ENCODE data around the gene KRTAP10-10. TPM values are rescaled to one million over a fixed set of nuclear protein-coding genes. Genes with fewer than 3 reads are reported as not detected.
"Not testable (repeated sequence)": the region's sequence is repeated elsewhere in the genome, so short reads cannot be mapped to it uniquely, and the experiment has no call there.

KRTAP10-10 gene
- total RNA-seq, 1 experiment from 2014 or later, result not detected

- H3K27me3 ChIP-seq (ENCODE audit: control insufficient read depth, insufficient read depth, low read length), result no peaks in the 10 kb centered on the region
- no peak for DNase-seq
- H3K36me3 ChIP-seq (replicated peaks; ENCODE audit: control insufficient read depth, insufficient read depth, low read length), result no peaks in the 10 kb centered on the region
- no peak overlapping the region for H3K4me3 ChIP-seq (ENCODE audit: insufficient read depth, low read depth, low read length)
Observed at GRCh38 chr21:44599264-44600029, 37.7 kb upstream of the KRTAP10-10 start.

- not testable (repeated sequence) for DNase-seq
Observed at GRCh38 chr21:44600118-44600978, 36.8 kb upstream of the KRTAP10-10 start, which contains the start of gene KRTAP10-7. KRTAP10-7 (plus strand) TSS chr21:44600597; CDS start chr21:44600622, 25 bp downstream.

DNA sequence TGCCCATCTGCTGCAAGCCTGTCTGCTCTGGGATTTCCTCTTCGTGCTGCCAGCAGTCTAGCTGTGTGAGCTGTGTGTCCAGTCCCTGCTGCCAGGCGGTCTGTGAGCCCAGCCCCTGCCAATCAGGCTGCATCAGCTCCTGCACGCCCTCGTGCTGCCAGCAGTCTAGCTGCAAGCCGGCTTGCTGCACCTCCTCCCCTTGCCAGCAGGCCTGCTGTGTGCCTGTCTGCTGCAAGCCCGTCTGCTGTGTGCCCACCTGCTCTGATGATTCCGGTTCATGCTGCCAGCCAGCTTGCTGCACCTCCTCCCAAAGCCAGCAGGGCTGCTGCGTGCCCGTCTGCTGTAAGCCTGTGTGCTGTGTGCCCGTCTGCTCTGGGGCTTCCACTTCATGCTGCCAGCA is 36.1 kb upstream of the KRTAP10-10 start:
- not testable (repeated sequence) for H3K4me3 ChIP-seq (ENCODE audit: insufficient read depth, low read depth, low read length); H3K27me3 ChIP-seq (ENCODE audit: control insufficient read depth, insufficient read depth, low read length); DNase-seq; H3K36me3 ChIP-seq (replicated peaks; ENCODE audit: control insufficient read depth, insufficient read depth, low read length)

More at GRCh38 chr21:44600118-44600978, 36.8 kb upstream of the KRTAP10-10 start, which contains the start of gene KRTAP10-7:
- H3K4me3 ChIP-seq (ENCODE audit: insufficient read depth, low read depth, low read length); H3K36me3 ChIP-seq (replicated peaks; ENCODE audit: control insufficient read depth, insufficient read depth, low read length); H3K27me3 ChIP-seq (ENCODE audit: control insufficient read depth, insufficient read depth, low read length): not testable (repeated sequence)

- H3K36me3 ChIP-seq (replicated peaks; ENCODE audit: control insufficient read depth, insufficient read depth, low read length), result no peaks in the 10 kb centered on the region
- no peaks in the 10 kb centered on the region for H3K27me3 ChIP-seq (ENCODE audit: control insufficient read depth, insufficient read depth, low read length)
- DNase-seq, result peak; percentile 42
- no peak overlapping the region for H3K4me3 ChIP-seq (ENCODE audit: insufficient read depth, low read depth, low read length)
Observed at GRCh38 chr21:44601596-44602462, 35.3 kb upstream of the KRTAP10-10 start.

DNA sequence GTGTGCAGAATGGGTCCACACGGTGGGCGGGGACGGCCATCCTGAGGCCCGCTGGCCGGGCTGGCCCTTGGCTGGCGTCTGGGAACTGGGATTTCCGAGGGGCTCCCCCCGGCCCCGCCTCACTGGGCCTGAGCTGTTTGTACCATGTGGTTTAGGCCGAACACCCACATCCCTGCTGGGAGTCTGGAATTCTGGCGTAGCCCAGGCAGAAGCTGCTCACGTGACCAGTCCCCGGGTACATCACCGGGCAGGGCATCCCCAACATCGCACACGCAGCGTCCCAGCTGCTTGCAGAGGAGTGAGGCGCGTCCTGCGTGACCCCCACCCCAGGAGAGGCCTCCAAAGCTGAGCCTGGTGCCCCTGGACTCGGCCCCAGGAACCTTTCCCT is 34.7 kb upstream of the KRTAP10-10 start:
- no peak overlapping the region for H3K4me3 ChIP-seq (ENCODE audit: insufficient read depth, low read depth, low read length)
- H3K36me3 ChIP-seq (replicated peaks; ENCODE audit: control insufficient read depth, insufficient read depth, low read length), result no peaks in the 10 kb centered on the region

GRCh38 chr21:44603109-44603875 is 33.9 kb upstream of the KRTAP10-10 start:
- no peak for DNase-seq
- no peaks in the 10 kb centered on the region for H3K27me3 ChIP-seq (ENCODE audit: control insufficient read depth, insufficient read depth, low read length)
- H3K4me3 ChIP-seq (ENCODE audit: insufficient read depth, low read depth, low read length), result no peak overlapping the region
- no peaks in the 10 kb centered on the region for H3K36me3 ChIP-seq (replicated peaks; ENCODE audit: control insufficient read depth, insufficient read depth, low read length)

More for the DNA sequence above, 34.7 kb upstream of the KRTAP10-10 start:
- DNase-seq, result no peak
- no peaks in the 10 kb centered on the region for H3K27me3 ChIP-seq (ENCODE audit: control insufficient read depth, insufficient read depth, low read length)

DNA sequence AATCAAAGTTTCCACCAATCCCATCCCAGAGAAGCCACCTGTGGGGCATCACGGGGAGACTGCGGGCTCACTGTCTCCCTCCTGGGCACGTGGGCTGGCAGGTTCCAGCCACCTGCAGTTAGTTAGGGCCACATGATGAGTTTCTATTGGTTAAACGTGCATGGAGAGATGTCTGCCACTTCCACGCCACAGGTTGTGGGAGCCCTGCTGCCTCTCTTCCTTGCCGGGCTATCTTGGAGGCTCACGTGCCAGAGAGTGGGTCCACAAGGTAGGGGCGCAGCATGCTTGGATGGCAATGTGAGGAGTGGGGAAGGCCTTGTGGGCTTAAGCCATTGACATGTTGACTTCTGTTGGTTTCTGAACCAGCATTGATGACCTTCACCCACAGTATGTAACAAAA is 33.2 kb upstream of the KRTAP10-10 start:
- no peaks in the 10 kb centered on the region for H3K27me3 ChIP-seq (ENCODE audit: control insufficient read depth, insufficient read depth, low read length)
- no peak overlapping the region for H3K4me3 ChIP-seq (ENCODE audit: insufficient read depth, low read depth, low read length)
- no peaks in the 10 kb centered on the region for H3K36me3 ChIP-seq (replicated peaks; ENCODE audit: control insufficient read depth, insufficient read depth, low read length)
- no peak for DNase-seq

GRCh38 chr21:44606495-44606894 is 30.7 kb upstream of the KRTAP10-10 start:
- H3K27me3 ChIP-seq (ENCODE audit: control insufficient read depth, insufficient read depth, low read length), result no peaks in the 10 kb centered on the region
- no peak overlapping the region for H3K4me3 ChIP-seq (ENCODE audit: insufficient read depth, low read depth, low read length)
- no peak for DNase-seq
- H3K36me3 ChIP-seq (replicated peaks; ENCODE audit: control insufficient read depth, insufficient read depth, low read length), result no peaks in the 10 kb centered on the region

DNA sequence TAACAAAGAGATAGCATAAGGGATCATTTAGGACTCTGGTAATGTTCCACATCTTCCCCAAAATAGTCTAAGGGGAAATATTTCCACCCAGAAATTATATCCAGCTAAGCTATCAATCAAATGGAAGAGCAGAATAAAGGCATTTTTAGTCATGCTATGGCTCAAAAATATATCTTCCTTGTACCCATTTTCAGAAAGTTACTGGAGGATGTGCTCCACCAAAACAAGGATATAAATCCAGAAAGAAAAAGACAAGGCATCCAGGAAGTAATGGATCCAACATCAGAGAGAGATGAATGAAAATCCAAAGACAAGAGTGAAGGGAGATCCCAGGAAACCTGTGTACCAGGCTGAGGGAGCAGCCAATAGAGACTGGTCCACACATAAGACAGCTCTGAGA is 28.0 kb upstream of the KRTAP10-10 start:
- H3K27me3 ChIP-seq (ENCODE audit: control insufficient read depth, insufficient read depth, low read length), result no peaks in the 10 kb centered on the region
- H3K36me3 ChIP-seq (replicated peaks; ENCODE audit: control insufficient read depth, insufficient read depth, low read length), result no peaks in the 10 kb centered on the region
- DNase-seq, result no peak
- no peak overlapping the region for H3K4me3 ChIP-seq (ENCODE audit: insufficient read depth, low read depth, low read length)

DNA sequence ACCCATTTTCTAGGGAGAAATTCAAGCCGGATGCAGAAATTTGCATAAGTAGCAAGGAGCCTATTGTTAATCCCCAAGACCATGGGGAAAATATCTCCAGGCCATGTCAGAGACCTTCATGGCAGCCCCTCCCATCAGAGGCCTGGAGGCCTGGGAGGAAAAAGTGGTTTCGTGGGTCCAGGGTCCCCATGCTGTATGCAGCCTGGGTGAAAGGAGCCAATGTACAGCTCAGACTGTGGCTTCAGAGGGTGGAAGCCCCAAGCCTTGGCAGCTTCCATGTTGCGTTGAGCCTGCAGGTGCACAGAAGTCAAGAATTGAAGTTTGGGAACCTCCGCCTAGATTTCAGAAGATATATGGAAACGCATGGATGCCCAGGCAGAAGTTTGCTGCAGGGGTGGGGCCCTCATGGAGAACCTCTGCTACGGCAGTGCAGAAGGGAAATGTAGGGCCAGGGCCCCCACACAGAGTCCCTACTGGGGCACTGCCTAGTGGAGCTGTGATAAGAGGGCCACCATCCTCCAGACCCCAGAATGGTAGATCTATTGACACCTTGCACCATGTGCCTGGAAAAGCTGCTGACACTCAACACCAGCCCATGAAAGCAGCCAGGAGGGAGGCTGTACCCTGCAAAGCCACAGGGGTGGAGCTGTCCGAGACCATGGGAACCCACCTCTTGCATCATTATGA is 26.9 kb upstream of the KRTAP10-10 start:
- not testable (repeated sequence) for DNase-seq; H3K4me3 ChIP-seq (ENCODE audit: insufficient read depth, low read depth, low read length); H3K36me3 ChIP-seq (replicated peaks; ENCODE audit: control insufficient read depth, insufficient read depth, low read length); H3K27me3 ChIP-seq (ENCODE audit: control insufficient read depth, insufficient read depth, low read length)

DNA sequence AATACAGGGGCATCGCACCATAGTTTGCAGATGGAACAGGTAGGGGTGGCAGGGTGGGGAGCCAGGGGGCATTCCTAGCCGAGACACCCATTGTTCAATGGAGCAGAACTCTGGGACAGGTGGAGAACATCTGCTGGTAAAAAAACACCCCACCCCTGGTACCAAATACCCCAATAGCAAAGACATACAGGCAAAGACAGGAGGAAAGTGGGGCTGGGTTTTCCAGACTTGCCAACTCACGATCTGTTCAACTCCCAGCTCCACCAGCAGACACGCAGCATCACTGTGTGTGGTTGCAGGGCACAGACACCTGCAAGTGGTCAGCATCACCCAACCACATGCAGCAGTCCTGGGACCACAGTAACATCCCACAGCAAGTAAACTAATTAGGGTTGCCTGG is 25.6 kb upstream of the KRTAP10-10 start:
- no peak for DNase-seq
- no peak overlapping the region for H3K4me3 ChIP-seq (ENCODE audit: insufficient read depth, low read depth, low read length)
- H3K27me3 ChIP-seq (ENCODE audit: control insufficient read depth, insufficient read depth, low read length), result no peaks in the 10 kb centered on the region
- H3K36me3 ChIP-seq (replicated peaks; ENCODE audit: control insufficient read depth, insufficient read depth, low read length), result no peaks in the 10 kb centered on the region

DNA sequence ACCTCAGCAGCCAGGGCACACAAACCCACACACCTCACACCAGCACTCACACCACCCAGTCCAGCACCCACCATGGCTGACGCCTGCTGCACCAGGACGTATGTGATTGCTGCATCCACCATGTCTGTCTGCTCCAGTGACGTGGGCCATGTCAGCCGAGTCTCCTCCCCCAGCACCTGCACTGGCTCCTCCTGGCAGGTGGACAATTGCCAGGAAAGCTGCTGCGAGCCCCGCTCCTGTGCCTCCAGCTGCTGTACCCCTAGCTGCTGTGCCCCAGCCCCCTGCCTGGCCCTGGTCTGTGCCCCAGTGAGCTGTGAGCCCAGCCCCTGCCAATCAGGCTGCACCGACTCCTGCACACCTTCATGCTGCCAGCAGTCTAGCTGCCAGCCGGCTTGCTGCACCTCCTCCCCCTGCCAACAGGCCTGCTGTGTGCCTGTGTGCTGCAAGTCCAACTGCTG is 25.1 kb upstream of the KRTAP10-10 start, which contains the start of gene KRTAP10-8:
KRTAP10-8 (plus strand) TSS at position 51 of the 458 bp plus-strand sequence; CDS start at position 73, 22 bp downstream.
- Histone ChIP-seq H3K36me3 (replicated peaks; ENCODE audit: control insufficient read depth, insufficient read depth, low read length) (no peaks in the 10 kb centered on the region), H3K27me3 (ENCODE audit: control insufficient read depth, insufficient read depth, low read length) (no peaks in the 10 kb centered on the region), H3K4me3 (ENCODE audit: insufficient read depth, low read depth, low read length) (no peak within 1 kb of the TSS)
- DNase-seq, result no peak

- no peak for DNase-seq
- no peak overlapping the region for H3K4me3 ChIP-seq (ENCODE audit: insufficient read depth, low read depth, low read length)
- no peaks in the 10 kb centered on the region for H3K36me3 ChIP-seq (replicated peaks; ENCODE audit: control insufficient read depth, insufficient read depth, low read length)
- H3K27me3 ChIP-seq (ENCODE audit: control insufficient read depth, insufficient read depth, low read length), result no peaks in the 10 kb centered on the region
Observed at GRCh38 chr21:44612669-44613229, 24.4 kb upstream of the KRTAP10-10 start.
